Stimulated activated CD8-positive, alpha-beta memory T cell treated with anti-CD3 and anti-CD28 coated beads, Interleukin-2, amount 100 ng/mL, for 1 hour (primary cell): ENCODE data around the gene TEPSIN.

ENCODE experiments used
- DNase-seq, 2 donors: peaks; one replicate each; pipeline ENCODE4 v3.0.0-alpha.2; 2020; ENCODE audit warnings: low read depth in 2 of 2

The TEPSIN gene

DNA sequence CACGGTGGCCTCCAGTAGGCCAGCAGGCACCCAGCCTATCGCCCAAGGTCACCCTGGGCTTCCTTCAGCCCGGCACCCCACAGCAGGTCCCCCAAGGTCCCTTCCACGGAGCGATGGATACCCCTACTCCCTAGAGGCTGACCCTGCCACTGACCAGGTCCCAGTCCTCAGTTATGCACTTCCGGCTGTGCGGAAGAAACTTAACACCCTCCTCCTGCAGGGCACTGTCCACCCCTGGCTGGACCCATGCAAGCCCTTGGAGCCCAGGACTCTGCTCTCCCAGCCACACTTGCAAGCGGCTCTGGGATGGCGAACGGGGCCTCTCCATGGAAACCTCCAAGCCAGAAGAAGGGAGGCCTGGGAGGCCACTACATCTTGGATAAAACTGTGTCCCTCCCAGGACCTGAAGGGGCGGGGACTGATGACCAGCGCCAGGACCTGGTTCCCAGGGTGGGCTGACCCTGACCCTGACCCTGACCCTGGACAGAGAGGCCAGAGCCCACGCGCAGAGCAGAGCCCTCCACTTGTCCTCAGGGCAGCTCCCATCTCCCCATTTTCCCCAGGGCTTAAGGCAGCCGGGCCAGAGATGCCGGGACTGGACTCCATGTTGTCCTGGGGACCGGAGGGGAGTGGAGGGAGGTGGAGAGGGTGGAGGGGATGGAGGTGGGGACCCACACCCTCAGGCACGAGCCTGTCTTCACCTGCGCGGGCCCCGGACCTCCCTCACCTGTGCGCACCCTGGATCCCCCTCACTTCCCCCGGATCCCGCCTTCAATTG, 16.8 kb downstream of the TEPSIN start:
- DNase-seq, result no peak

DNA sequence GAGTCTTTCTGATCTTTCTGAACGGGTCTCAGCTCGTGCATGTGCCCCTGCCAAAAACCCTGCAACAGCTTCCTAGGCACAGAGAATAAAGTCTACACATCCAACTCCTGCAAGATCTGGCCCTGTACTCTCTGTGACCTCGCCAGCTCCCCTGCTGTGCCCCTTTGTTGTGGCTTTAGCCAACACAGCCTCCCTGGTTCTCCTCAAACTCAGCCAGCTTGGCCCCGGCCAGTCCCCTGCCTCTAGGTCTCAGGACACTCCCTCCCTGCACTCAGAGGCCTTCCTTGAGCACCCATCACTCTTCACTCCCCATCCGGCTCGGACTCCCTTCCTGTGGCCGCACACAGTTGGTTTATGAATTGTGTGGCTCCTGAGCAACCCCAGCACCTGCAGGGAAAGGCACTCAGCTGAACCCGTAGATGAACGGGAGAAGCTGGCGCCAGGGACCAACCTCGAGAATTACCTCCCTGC, 17.4 kb downstream of the TEPSIN start:
- DNase-seq, result no peak

DNA sequence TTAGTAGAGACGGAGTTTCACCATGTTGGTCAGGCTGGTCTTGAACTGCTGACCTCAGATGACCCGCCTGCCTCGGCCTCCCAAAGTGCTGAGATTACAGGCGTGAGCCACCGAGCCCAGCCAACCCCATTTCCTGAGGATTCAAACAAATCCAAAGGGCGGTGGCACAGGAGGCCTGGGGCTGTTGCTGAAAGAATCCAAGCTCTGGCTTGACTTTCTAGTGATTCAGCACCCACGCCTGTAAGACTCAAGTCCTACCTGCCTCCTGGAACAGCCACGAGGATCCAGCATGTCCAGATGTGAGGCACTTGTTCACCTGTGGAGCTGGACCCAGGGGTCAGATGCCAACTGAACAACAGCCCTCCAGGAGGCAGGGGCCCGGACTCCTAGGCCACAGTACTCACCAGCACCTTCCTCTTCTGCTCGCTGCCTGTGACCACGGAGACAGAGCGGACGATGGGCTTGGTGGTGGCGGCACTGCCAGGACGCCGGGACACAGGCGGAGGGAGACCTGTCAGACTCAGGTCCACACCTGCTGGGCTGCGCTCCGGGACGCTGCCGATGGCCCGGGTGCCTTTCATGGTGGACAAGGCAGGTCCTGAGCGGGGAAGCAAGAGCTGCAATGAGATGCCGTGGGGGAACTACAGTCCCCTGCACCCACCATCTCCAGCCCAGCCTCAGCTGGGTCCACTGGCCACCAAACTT, 19.2 kb downstream of the TEPSIN start:
- no peak for DNase-seq

DNA sequence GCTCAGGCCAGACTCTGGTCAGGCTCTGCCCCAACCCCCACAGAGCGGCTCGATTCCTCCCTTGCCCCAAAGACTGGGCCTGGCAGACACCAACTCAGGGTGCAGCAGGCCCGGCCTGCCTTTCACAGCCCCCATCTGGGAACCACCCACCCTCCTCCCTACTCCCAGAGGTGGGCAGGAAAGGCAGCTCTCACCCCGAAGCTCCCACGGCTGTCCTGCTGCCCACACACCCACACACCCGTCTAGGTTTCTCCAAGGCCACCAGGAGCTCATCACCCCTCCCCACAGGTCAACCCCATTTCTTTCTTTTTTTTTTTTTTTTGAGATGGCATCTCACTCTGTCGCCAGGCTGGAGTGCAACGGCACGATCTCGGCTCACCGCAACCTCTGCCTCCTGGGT, 19.9 kb downstream of the TEPSIN start:
- DNase-seq, result no peak

DNA sequence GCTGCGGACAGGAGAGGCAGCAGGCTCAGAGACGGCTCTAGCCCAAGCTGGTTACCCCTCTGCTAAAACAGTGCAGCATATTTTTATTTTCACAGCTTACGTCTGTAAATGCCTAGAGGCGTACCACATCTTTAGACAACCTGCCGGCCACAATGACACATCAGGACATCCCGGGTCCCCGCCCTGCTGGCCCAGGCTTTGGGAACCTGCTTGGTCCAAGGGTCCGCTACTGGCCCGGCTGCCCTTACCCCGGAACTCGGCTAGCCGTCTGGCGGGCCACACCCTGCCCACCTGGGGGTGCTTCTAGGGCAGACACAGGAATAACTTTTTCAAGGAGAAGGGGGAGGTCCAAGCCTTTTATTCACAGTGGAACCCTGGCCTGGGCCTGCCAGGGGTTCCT, 20.4 kb downstream of the TEPSIN start:
- no peak for DNase-seq

DNA sequence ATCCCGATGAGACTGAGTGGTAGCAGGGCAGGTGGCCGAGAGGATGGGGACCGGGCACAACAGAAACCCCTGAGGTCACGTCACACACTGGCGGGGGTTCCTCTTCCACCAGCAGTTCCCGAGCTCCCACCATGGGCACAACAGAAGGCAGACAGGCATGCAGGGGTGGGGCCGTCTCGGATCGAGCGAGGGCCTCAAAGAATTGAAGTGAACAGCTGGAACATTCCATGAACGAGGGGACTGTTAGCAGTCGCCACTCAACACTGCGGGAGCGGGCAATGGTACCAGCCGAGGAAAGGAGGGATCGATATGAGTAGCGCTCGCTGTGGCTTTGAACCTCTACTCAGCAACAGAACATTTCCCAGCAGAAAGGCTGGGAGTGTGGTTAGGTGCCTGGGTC, 21.4 kb downstream of the TEPSIN start:
- no peak for DNase-seq

DNA sequence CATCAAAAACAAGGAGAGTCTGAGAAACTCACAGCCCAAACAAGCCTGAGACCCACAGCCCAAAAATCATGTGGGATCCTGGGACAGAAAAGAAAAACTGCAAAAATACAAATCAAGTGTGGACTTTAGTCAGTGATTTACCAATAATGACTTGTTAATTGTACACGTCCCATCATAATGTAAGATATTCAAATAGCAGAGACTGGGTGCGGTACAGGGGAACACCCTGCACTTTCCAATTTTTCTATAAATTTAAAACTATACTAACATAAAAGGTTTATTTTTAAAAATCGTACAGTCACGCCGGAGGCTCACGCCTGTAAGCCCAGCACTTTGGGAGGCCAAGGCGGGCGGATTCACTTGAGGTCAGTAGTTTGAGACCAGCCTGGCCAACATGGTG, 24.9 kb downstream of the TEPSIN start:
- no peak for DNase-seq

DNA sequence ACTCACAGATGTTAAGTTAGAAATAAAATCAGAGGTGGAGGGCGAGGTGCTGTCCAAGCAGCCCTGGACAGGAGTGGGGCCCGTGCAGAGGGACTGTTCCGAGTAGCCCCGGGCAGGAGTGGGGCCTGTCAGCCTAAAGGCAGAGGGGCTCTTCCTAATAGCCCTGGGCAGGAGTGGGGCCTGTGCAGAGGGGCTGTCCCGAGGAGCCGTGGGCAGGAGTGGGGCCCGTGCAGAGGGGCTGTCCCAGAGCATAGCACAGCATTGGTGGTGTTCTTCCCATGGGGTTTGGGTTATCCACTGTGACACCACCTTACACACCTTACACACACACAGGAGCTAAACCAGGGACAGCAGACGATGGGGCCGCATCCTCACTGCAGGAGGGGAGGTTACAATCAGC, 26.5 kb downstream of the TEPSIN start:
- no peak for DNase-seq

DNA sequence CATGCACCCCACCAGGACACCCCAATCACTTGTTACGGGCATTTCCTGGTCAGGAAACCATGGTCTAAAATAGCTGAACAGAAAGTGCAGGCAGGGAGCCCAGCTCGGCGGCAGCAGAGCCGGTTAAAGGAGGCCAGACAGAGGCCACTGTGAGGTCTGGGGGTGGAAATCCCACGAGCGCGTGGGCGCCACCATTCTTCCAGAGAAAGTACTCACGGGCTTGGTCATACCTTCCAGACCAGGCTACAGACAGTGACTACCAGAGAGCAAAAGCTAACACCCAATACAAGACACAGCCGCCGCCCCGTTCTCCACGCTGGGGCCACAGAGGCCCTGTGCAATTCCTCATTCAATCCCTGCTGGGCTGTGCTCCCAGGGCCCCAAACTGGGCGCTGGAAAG, 28.0 kb downstream of the TEPSIN start:
- DNase-seq, result no peak

DNA sequence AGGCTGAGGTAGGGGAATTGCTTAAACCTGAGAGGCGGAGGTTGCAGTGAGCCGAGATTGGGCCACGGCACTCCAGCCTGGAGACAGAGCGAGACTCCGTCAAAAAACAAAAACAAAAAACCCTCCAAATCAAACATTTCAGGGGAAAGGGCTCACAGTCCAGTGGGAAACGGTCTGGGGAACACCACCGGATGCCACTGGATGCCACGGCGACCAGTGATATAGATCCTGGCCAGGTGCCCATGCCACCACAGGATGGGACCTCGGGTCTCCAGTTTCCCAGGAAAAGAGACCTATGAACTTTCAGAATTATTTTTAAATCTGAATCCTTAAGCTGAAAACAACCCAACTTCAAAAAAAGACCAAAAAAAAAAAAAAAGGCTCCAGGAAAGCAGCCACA, 28.4 kb downstream of the TEPSIN start:
- DNase-seq, result no peak

DNA sequence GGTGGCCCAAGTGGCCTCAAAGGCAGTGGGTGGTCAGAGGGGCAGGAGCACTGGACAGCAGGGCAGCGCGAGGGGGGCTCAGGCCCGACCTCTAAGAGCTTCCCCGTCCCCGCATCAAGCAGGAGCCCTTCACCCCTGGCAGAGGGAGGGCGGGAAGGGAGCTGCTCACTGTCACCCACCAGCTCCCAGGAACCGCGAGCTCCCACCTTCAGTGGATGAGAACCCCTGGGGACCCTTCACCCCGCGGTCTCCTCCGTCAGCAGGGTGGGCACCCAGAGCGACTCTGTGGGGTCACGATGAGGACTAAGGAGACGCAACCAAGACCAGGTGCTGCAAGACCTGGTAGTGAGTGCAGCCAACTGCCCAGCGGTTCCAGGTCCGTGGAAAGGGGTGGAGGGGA, 29.7 kb downstream of the TEPSIN start:
- DNase-seq, result no peak

DNA sequence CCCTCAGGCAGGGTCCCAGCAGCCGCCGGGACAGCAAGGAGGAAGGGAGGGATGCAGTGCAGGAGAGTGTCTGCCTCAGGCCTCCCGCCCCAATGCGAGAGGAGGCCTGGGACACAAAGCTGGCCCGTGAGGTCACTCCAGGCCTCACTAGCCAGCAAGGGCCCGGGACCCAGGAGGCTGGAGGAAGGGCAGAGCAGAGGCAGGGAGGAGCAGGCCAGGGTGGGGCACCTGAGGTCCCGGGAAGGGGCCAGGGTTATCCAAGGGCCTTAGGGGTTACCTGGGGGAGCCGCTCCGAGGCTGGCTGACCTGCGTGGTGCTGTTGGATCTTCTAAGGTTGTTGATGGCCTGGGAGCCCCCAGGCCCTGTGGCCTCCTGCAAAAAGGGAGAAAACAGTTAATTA, 30.2 kb downstream of the TEPSIN start:
- DNase-seq, result no peak

DNA sequence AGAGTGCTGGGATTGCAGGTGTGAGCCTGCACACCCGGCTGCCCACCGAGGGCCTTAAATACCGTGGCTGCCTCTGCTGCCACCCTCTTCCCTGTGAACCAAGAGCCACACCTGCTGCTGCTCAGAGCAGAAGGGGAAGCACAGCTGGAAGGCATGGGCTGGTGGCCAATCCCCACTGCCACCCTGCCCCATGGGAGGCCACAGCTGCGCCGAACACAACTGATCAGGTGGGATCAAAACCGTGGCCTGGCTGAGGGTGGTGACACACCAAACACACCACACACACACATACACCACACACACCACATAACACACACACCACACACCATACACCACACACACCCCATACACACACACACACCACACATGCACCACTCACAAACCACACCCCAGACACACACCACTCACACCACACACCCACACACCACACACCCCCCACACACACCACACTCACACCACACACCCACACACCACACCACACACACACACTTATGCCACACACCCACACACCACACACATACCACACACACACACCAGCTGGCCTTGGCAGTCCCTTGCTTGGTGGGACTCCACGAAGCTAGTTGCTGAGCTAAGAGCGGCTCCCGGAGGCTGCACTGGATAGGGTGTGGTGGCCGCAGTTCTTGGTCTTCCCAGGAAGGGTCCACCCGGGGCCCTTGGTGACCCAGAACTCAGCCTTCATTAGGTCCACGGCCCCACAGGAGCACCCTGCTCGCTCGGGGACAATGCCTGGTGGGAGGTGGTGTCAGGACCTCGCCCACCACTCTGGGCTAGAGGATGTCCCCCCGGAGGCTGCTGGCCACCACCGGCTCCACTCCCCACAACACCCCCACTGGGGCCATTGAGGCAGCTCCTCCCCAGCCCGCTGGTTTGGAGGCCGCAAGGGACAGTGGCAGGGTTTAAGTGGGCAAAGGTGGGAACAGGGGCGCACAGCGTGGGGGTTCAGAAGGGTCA, 31.0 kb downstream of the TEPSIN start:
- DNase-seq, result no peak

DNA sequence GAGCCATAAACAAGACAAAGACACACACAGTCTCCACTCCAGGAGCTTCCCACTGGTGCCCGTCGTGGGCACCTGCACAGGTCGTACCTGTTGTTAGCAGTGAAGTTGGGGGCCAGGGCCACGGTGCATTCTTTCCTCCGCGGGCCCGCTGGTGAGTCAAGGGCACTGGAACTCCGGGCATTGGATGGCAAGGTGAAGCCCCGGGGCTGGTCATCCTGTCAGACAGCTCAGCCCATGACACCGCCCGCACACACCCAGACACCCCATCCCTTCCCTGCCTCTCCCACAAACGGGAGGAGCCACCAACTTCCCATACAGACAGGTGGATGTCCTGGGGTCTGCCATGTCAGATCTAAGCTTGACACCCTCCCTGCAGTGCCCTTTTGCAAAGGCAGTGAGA, 32.2 kb downstream of the TEPSIN start:
- DNase-seq, result no peak

DNA sequence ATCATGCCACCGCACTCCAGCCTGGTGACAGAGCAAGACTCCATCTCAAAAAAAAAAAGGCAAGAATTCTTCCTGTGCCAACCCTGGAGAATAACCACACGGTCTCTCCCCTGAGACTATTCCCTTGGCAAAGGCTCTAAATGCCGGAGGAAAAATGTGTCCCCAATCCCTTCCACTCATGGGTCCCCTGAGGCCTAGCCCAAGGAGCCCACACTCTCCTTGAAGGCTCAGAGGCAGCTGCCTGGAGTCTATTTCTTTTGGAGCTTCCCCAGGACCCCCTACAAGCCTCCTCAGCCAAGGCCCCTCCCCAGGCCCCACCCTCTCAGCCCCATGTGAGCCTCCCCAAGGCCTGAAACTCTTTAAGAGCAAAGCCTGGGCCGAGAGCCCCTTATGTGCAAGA, 32.7 kb downstream of the TEPSIN start:
- no peak for DNase-seq

DNA sequence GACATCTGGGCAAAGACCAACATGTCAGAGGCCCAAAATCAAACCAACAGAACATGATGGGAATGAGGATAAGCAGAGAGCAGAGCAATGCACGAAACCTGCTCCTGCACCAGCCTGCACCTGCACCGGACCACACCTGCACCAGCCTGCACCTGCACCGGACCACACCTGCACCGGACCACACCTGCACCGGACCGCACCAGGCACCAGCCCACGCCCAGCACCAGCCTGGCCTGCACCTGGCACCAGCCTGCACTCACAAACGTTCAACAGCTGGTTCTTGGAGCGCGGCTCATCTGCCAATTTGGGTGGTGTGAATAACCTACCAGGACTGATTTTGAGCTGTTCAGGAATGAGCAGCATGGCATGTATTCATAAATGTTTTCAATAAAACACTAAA, 34.3 kb downstream of the TEPSIN start:
- no peak for DNase-seq

DNA sequence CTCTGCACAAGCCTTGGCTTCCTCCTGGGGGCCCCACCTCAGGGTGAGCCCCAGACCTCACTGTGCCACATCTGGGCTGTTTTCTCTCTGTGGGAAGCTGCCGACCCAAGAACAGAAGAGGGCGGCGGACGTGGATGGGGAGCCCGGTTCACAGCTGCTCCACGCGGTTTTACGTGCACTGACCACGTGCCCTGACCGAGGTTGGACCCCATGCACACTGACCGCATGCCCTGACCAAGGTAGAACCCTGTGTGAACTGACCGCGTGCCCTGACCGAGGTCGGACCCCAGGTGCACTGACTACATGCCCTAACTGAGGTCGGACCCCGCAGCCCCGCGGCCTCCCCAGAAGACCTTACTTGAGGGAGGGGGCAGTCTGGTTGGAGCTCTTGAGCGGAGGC, 35.7 kb downstream of the TEPSIN start:
- no peak for DNase-seq

DNA sequence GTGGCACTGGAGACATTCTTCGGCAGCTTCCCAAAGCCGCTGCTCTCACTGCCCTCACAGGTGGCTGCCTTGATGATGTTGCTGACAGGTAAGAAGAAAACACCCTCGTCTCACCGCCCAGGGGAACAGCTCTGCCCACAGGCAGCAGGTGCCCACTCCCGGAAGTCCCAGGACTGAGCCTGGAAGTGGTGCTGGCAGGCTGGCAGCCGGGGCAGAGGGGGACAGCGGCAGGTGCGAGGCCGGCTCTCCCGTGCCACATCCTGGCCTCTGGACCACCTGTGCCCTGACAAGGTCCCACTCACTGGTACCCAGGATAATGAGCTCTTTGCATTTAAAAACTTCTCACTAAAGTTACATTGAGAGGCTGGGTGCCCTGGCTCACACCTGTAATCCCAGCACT, 36.5 kb downstream of the TEPSIN start:
- no peak for DNase-seq

DNA sequence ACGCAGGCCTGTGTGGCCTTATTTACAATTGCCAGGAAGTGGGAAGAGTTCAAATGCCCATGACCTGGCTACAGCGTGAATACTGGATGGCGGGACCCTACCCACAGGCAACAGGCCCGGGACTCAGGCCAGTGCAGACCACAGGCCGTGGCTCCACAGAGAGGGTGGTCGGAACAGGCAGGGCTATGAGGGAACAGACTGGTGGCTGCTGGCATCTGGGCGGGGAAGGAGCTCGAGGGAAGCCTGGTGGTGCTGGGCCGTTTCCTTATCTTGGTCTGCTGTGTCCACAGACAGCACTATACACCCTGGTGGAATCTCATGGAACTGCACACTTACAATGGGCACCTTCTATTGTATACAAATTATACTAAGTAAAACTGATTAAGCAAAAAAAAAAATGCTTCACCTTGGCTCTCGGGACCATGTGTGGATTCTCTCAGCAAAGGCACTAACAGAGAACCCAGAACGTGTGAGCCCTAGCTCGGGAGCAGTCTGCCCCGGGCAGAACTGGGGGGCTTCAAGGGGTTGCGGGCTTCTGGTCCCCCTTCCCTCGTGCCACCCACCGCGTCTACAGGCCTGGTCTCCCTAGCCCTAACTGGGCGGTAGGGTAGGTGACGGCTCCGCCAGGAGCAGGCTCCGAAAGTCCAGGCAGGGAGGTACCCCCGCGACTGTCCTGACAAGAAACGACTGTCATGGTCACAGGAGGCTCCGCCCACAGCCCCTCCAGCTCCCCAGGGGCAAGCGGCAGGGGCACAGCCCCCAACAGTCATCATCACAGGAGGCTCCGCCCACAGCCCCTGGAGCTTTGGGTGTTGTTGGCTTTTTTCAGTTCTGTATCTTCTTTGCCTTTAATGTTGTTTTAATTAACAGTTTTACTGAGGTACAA, 37.9 kb downstream of the TEPSIN start:
- no peak for DNase-seq

DNA sequence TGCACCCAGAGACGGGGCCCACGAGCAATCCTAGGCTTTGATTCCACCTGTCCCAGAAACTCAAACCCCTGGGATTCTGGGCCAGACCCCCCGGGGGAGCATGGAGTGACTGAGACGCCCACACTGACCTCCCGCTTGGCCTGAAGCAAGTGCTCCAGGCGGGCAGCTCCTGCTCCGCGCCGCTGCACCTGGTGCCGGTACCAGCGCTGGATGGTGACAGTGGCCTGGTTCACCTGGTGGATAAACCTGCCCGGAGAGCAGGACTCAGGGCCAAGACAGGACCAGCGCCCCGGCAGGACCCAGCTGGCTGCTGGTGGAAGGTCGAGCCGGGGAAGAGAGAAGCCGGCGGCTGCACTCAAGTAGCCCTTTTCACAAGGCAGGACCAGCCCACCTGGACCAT, 38.7 kb downstream of the TEPSIN start:
- no peak for DNase-seq

DNA sequence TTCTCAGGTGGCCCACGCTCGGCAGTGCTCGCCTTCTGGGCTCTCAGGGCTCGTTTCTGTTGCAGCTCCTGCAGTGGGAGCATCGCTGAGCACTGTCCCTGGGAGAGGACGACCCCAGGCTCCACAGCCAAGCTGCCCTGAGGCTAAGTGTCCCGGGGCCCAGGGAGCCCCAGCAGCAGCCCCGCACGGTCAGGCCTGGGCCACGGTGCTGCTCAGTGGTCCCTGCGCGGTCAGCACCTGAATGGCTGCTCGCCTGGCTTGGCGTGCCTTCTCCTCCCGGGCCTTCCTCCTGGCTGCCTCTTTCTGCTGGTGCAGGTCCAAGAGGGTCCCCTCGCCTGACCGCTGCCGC, 39.4 kb downstream of the TEPSIN start:
- no peak for DNase-seq
